ENCODE results near the gene FGR.

Gene FGR

DNA sequence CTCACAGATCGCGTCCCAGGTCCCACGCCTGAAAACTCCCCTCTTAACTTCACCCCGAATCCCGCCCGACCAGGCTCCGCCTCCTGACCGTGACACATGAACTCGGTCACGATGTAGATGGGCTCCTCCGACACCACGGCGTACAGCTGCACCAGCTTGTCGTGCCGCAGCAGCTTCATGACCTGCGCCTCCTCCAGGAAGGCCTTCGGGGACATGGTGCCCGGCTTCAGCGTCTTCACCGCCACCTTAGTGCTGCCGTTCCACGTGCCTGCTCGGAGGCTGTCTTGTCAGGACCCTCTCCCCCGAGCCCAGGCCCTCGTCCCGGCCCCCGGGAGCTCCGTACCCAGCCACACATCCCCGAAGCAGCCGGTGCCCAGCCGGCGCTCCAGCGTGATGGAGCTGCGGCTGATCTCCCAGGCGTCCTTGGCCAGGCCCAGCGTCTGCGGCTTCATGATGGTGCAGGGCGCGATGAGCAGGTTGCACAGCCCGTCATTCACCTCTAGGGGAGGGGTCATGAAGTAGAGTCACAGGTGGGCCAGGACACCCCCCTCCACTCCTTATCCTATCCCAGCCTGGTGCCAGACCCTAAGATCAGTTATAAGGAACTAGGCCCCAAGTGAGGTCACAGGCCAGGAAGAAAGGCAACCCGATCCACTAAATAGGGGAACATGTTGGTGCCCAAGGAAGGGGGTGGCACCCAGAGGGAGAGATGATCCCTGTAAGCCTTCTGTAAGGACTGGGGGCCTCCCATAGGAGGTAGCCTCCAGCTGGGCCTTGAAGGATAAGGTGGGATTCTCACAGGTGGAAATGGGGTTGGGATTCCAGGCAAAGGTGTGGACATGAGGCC lies 19.4 kb downstream of the FGR start:
- no peak for DNase-seq

DNA sequence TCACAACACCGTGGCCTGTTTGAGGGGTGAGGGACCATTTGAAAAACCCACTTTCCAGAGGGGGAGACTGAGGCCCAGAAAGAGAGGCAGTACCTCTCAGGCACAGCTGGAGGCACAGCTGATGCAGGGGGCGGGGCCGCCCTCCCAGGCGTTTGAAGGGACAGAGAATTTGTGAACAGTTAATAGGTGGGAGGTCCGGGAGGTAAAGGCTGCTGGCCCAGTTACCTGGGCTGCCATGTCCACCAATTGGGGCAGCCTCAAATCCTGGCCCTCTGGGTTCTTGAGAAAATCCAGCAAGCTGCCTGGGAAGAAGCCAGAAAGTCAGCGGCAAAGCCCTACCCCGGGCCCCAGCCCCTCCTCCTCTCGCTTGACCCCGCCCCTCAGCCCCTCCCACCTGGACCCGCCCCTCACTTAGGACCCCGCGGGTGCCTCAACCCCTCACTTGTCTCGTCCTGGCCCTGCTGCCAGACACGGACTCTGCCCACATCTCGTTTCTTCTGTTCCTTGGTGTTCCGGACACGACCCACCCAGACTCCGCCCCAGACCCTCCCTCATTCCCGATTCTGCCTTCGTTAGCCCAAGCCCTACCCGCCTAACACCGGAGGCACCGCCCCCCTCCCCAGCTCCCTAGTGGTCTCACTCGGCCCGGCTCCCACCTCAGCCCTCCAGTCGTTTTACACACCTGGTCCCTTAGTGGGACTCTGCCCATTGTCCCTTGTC lies 20.2 kb downstream of the FGR start:
- DNase-seq: no peak

DNA sequence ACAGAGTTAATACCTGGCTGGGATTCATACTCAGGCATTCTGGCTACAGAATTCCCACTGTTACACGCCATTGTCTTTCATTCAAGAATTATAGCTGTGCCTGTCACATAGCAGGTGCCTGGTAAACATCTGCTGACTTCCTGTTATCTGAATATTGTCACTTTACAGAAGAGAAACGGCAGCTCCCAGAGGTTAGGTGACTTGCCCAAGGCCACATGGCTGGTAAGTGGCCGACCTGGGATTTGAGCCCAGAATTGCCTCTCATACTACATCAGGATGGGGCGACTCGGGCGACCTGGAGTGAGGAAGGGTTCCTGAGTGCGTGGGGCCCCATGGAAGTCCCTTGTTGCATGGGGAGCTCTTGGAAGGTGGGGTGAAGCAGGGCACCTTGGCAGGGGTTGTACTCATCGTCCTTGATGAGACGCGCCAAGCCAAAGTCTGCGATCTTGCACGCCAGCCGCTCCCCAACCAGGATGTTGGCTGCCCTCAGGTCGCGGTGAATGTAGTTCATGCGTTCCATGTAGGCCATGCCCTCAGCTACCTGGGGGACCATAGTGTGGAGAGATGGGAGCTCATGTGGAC lies 20.9 kb downstream of the FGR start:
- no peak for DNase-seq

DNA sequence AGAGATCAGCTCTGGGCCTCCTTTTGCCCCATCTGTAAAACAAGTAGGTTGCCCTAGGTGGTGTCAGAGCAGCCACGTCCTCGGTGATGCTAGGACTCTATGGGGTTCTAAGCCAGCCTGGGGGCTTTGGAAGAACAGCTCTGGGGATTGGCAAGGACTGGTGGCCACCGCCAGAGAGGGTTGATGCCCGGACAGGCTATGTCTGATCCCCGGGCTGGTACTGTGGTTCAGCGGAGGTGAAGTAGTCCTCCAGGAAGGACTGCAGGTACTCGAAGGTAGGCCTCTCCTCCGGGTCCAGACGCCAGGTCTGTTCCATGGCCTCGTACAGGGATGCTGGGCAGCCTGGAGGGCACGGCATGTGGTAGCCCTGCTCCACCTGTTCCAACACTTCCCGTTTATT lies 22.3 kb downstream of the FGR start:
- no peak for DNase-seq

DNA sequence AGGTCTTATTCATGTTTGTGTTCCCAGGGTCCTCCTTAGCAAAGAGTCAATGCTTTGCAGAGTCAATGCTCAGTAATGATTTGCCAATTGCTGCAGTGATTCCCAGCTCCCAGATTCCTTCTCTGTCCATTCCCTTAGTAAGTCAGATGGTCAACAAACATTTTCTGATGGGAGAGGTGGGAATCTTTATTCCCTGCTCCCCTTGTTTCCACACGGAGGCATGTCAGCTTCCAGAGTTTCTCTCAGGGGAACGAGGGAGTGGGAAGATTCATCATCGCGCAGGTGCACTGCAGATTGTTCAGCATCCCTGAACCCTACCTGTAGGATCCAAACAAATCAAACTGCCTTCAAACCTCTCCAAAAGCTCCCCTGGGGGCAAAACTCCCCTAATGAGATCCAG lies 23.5 kb downstream of the FGR start:
- DNase-seq: no peak

DNA sequence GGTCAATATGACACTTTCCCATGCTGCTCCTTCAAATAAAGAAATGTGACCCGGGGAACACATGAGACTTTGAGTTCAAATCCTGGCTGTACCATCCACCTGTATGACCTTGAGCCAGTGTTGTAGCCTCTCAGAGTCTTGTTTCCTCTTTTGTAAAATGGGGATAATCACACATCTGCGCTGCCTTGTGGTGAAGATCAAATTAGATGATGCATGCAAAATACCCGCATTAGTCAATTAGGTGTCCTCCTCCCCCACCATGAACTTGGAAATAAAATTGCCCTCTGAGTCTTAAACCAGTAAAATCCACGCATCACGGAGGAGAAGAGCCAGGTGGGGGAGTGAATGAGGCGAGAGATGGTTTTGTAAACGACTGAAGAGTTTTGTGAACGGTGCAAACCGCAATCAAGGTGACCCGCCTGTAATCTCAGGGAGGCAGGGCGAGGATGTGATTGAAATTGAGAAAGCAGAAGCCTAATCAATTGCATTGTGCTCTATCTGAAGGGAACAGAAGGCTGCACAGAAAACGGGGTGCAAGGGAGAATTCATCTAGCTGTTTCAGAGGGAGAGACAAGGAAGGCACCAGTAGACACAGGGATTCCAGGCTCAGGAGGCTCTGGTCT lies 25.3 kb downstream of the FGR start:
- no peak for DNase-seq

DNA sequence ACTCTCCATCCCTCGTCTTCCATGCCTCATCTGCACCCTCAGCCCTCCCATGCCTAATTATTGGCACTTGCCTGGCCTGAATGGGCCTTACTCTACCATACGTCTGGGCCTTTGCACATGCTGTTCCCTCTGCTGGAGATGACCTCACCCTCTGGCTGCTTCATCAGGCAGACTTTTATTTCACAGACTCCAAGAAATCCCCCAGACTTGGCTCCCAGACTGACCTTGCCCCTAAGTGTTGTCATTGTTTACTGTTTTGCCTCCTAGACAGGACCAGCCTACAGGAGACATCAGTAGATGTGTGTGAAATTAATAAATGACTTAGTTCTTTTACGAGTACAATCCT lies 25.8 kb downstream of the FGR start:
- no peak for DNase-seq

DNA sequence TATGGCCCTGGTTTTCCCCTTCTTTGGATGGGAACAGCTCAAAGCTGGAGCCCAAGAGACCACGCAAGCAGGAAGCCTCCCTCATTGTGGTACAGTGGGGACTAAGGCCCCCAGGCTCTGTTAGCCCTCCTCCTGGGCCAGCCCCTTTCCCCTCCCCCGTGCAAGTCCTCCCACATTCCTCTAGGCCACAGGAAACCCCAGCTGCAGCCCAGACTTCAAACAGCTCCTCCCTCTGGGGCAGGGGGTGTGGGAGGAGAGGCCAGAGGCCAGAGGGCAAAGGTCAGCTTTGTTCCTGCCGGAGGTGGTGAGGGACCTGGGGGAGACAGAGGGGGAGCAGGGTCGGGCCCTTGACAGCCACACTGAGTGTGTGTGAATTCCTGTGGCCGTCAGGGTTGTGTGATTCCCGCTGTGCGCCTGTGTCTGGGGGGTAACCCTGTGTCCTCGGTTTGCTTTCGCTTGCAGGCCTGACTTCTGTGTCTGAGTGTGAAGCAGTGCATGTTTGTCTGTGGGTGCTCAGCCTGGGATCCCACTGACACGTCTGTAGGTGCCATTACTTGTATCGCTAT lies 27.7 kb downstream of the FGR start:
- no peak for DNase-seq

DNA sequence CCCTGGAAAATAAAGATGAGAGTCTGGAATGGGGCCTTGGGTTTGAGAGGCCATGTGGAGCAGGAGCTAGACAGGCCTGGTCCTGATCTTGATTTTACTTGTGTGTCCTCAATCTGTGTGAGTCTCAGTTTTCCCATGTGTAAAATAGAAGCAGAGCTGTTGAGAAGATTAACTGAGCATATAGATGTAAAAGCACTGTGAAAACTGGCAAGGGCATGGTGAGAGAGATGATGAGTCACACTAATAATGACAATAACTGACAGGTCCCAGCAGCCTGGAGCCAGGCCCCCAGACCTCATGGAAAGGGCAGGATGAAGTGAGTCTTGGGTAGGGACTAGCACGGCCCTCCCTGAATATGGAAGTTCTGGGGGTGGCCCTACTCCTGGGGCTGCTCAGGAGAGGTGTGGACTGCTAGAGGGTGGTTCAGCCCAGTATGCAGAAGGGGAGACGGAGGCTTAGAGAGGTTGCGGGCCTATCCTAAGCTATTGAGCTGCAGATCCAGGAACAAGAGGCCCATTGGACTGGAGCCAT lies 28.2 kb downstream of the FGR start:
- no peak for DNase-seq

DNA sequence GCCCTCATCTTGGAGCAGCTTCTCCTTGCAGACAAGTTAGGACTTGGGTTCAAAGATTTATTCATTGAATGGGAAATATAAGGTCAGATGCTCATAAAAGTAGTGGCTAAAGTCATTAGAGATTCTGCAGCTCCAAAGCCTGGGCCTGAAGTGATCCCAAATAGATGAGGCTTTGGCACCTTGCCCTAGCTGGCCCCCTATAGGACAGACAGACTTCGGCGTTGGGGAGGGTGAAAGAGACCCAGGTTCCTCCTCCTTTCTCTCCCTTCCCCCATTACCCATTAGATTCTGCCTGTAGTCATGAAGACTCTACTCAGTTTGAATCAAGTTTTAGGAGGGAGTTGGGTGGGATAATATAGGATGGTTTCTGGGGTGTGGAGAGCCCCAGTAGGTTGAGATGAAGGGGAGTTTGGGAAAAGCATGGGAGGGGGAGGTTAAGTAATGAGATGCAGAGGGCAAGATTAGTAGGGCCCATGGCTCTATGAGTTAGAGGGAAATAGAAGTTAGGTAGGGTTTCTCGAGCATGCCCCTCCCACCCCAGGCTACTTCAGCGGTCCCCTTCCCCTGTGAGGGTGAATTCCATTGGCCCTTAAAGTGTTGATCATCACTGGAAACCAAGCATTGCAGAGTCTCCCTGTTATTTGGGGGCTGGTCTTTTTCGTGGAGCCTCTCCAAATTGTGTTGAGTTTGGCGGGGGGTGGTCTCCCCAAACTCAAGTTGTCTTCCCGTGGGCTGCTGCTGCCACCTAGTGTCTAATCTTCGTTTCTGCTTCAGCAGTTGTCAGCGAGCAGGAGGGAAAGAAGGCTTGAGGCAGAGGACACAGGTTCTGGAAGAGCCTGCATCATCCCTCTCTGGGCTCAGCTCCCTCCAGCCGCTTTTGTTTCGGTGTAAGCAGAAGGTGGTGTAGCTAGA lies 28.9 kb downstream of the FGR start:
- peak; percentile 41 for DNase-seq

DNA sequence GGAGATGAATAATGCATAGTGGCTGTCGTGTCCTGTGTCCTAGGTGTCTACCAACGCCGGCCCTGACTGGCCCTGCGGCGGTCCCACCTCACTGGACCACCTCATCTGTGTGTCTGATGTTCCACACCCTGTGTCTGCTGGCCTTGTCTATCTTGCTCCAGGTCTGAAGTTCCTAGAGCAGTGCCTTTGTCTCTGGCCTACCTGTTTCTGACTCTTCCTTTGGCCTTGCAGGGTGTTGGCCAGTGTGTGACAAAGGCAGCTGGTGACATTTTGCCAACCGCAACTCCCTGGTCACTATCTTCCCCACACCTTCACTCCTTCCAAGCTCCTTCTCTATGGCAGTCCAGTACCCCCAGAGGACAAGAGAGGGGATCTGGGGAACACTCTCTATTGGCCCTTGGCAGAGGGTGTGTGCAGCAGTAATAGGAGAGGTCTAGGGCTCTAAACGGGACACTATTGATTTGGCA lies 29.7 kb downstream of the FGR start:
- no peak for DNase-seq

DNA sequence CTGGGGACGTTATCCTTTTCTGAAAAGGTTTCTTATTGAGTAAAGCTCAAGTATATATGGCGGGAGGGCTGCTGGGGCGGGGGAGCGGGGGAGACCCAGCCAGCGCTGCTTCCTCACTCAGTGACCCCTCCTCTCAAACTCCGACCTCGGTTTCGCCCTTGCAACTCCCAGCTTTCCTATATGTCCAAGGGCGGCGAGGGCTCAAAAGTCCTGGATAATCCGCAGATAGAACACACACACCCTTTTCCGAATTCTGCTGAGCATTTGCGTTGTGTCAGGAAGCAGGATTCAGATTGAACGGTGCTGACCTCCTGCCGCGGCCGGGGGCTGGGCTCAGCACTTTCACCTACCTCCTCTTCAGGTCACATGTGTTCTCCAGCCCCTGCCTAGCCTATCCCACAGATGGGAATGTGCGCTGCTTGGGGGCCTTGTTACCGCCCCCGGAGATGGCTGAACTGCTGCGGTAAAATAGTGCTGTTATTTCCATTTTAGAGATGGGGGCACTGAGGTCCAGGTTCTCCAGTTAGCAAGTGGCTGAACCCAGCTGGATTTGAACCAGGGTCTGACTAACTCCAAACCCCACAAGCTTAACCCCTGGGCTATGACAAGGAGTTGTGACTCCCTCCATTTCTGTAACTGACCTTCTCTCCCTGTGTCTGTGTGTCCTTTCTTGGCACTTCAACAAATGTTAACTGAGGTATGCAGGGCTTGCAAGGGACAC lies 30.2 kb downstream of the FGR start:
- no peak for DNase-seq

DNA sequence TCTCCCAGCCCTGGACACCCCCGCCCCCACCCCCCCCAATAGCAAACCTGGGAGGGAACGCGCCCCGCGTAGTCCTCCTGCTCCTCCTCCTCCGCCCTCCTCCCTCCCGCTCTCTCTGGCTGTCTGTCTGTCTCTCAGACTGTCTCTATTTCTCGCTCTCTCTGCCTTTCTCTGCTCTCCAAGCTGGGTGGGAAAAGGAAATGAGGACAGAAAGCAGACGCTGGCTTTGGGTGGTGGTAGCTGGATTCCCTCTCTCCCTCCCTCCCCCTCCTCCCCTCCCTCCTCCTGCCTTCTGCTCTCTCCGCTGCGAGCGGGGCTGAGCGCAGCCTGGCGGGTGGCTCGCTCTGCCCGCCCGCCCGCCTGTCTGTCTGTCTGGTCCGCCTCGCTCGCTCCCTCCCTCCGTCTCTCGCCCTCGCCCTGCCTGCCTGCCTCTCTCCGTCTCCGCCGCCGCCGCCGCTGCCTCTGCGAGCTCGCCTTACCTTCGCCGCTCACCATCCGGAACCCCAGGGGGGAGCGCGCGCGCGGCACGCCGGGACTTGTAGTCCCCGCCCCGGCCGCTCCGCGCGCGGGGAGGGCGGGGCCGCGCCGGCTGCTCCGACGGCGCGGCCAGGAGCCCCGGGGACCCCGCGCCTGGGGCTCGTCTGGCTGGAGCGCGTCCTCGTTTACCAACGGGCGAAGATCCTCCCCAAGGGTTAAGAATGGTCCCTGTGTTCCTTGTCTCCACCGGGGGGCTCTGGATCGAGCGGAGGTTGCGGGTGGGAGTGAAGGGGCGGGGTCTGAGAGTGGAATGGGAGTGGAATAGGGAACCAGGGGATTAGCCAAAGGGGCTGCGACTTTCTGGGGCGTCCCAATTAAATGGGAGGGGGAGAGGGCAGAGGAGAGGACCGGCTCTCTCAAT lies 31.1 kb downstream of the FGR start, which contains the start of gene AHDC1:
TSS of gene AHDC1 (minus strand) at position 464 of the 898 bp plus-strand sequence. CDS start 52,029 bp downstream, outside the sequence.
- peak; percentile 90 for DNase-seq

DNA sequence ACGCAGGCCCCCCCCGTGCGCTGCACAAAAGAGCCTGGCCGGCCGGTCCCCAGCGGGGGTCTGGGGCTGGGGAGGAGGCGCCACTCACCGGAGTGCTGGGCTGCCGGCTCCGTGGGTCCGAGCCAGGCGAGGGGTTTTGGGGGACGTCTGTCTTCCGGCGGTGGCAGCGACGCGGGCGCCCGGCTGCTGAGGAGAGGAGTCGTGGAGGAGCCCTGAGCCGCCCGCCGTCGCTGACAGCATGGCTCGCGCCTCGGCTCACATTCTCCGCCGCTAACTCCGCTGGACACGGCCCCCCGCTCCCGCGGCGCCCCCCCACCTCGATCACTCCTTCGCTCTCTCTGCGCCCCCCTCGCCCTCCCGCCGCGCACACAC lies 31.7 kb downstream of the FGR start:
- no peak for DNase-seq

DNA sequence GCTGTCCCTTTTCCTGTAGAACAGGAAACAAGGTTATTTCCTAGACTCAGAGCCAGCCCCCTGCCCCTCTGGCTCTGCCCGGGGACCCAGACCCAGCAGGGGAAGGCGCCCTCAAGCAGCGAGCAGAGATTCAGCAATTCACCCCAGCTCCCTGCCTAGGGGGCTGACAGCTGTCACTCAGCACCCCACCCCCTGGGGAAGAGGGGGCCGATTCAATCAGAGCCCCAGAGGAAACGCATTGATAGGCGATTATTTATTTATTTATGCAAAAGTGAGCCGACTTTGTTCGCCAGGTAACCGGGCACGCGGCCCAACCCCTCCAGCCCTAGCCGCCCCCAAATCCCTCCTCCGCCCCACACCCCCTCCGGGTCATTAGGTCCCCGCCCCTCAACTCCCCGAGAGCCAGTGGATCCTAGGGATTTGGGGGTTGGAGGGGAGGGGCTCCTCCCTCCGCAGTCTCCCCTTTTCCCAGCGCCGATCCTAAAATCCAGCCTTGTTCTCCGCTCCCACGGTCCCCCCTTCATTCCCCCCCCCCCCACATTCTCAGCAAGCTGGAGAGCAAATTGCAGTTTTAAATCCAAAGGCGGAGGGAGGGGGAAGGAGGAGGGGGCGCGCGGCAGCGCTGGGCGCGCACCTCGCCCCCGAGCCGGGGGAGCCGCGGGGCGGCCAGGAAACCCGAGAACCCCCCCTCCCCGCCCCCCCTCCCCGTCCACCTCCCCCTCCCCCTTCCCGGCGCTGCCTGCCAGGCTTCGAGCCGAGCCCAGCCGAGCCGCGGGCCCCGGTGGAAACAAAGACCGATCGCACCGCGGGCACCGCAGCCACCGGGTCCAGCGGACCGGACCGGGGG lies 32.3 kb downstream of the FGR start:
- DNase-seq: peak; percentile 41

DNA sequence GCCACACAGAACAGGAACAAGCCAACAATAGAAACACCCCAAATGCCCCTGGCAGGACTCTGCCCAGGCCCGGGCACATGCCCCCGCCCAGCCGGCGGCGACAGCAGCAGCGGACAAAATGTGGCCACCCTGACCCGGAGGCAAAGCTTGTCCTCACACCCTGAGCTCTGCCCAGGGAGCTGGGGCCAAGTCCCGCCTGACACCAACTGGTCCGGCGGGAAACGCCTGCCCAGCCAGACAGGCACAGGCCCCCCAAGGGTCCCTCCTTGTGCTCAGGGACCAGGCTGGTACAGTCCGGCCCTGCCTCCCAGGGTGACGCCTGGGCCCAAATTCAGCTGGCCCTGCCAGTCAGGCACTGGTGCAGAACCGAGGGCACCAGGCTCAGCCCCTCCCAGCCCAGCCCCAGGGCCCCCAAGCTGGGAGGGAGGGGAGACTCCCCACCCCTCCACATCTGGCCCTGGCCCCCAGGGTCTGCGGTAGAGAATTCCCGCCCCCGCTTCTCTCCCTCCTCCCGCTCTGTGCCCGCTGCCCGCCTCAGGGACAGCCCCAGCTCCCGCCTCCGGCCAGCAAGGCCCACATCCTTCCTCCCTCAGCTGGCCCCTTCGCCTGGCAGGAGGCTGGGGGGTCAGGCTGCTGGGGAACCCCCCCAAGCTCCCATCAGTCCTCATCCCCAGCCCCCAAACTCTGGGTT lies 33.1 kb downstream of the FGR start:
- no peak for DNase-seq

DNA sequence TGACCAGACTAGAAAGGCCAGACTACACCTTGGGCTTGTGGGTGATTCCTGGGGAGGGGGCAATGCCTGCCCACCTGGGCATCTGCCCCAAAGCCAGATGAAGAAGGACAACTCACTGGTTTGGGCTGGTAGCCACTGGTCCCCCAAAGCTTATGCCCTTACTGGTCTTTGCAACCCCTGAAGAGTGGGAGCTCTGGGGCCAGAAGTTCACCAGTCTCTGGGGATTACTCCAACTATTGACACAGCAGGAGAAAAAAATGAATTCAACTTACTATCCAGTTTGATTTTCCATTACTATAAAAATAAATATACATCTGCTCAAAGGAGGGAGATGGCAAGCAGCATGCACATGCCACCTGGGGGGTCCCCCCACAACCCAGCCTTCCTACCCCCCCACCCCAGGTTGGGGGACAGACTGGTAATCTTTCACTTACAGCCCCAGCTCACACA lies 33.6 kb downstream of the FGR start:
- peak; percentile 44 for DNase-seq

DNA sequence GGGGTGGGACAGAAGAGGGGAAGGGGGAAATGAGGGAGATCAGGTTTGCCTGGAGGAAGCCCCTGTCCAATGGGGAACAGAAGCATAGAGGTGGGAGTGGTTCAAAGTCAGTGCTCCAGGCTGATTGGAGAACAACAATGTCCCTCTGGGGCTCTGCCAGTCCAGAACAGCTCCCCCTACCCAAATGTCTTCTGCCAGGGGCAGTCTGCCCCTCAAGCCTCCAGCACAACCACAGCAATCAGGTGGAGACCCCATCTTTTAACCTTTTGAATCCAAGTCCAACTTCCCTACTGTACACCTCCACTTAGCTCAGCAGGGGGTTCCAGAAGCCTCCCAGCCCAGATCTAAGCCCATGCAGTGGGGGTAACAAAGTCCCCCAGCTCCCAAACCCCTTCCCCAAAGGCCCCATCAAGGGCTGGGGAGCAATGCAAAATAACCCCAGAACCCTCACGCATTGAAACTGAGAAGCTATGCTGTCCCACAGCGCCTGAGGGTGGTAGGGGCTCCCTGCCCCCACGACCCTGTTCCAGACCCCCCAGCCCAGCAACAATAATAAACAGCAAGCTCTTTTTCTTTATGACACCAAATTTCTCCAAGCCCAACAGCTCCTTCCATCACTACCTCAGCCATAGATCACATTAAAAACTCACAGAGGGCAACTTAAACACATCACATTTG lies 34.3 kb downstream of the FGR start:
- DNase-seq: peak; percentile 73

Data from NCI-H2171 (cell line).